SJCRH30 (cell line): ENCODE measurements around the gene PFKFB4. TPM values are rescaled to one million over a fixed set of nuclear protein-coding genes. Genes with fewer than 3 reads are reported as not detected.
"Not testable (repeated sequence)": the region's sequence is repeated elsewhere in the genome, so short reads cannot be mapped to it uniquely, and the experiment has no call there.

Source experiments
- DNase-seq, 2 experiments: peaks; one replicate each; pipeline ENCODE4 v3.0.0-alpha.2; 2015 to 2020
- H3K27ac ChIP-seq: fragments of 250-450 bp; sonication (Bioruptor Pico); 2 replicates; pipeline ENCODE4 v1.5.1; 2020; ENCODE audit warnings: mild to moderate bottlenecking, moderate library complexity
- H3K27me3 ChIP-seq: fragments of 250-450 bp; sonication (Bioruptor Pico); 2 replicates; pipeline ENCODE4 v1.5.1; 2020; ENCODE audit warnings: mild to moderate bottlenecking, moderate library complexity
- H3K36me3 ChIP-seq: fragments of 250-450 bp; sonication (Bioruptor Pico); 2 replicates; pipeline ENCODE4 v1.5.1; 2020; ENCODE audit warnings: mild to moderate bottlenecking, moderate library complexity
- H3K4me1 ChIP-seq: fragments of 250-450 bp; sonication (Bioruptor Pico); 2 replicates; pipeline ENCODE4 v1.5.1; 2020; ENCODE audit warnings: mild to moderate bottlenecking, moderate library complexity
- H3K4me3 ChIP-seq: fragments of 250-450 bp; sonication (Bioruptor Pico); 2 replicates; pipeline ENCODE4 v1.5.1; 2020; ENCODE audit warnings: mild to moderate bottlenecking, moderate library complexity
- H3K9me3 ChIP-seq: fragments of 250-450 bp; sonication (Bioruptor Pico); replicated peaks from 2 replicates; pipeline ENCODE4 v1.5.1; 2020; ENCODE audit warnings: mild to moderate bottlenecking, moderate library complexity
- total RNA-seq: library from RNA; depleted of rRNA; stranded (reverse); fragments of >200 nt; shearing (Covaris generic); gene quantifications from 2 replicates; pipeline ENCODE4 v1.2.3, GENCODE V29; 2014

Gene PFKFB4
- total RNA-seq, 1 experiment from 2014 or later: 8.3 TPM

DNA sequence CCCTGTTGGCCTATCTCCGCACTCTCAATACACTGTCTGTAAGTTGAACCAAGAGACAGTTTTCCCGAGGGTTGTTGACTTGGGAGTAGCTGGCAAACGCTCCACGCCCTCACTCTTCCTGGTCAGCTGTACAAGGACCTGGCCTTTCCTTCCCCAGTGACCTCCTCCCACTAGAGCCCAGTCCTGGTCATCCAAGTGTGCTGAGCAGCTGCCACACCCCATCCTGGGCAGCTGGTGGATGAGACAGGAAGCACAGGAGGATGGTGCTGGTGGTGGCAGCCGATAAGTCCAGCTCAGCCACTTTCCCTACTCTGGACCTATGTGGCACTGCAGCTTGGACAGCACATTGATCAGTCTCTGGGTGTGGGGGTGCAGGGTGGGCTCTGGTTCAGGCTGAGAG is 19.8 kb downstream of the PFKFB4 start:
- H3K4me1 ChIP-seq: no peaks in the 10 kb centered on the region
- DNase-seq: no peak
- no peaks in the 10 kb centered on the region for H3K9me3 ChIP-seq
- no peaks in the 10 kb centered on the region for H3K36me3 ChIP-seq
- no peaks in the 10 kb centered on the region for H3K27me3 ChIP-seq
- H3K4me3 ChIP-seq: no peak overlapping the region
- no peak overlapping the region for H3K27ac ChIP-seq

DNA sequence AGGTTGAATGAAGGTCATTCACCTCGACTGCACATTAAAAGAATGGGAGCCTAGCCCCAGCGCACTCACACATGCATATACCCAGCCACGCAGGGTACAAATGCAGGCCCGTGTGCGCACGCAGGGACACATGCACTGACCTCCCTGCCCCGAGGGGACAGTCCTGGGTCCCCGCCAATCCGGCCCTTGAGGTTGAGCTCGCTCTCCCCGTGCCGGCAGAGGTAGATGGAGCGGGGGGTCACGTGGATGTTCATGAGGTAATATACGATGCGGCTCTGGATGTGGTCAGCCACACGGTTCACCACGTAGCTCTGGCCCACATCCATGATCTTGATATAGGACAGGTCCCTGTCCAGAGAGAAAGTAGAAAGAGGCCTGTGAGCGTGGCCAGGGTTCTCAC is 20.5 kb downstream of the PFKFB4 start:
- Histone ChIP-seq H3K36me3 (no peaks in the 10 kb centered on the region), H3K4me1 (no peaks in the 10 kb centered on the region), H3K9me3 (no peaks in the 10 kb centered on the region), H3K27ac (no peak overlapping the region), H3K4me3 (no peak overlapping the region), H3K27me3 (no peaks in the 10 kb centered on the region)
- DNase-seq: no peak

GRCh38 chr3:48535578-48535977 is 21.0 kb downstream of the PFKFB4 start:
- Histone ChIP-seq H3K27ac (no peak overlapping the region), H3K9me3 (no peaks in the 10 kb centered on the region), H3K27me3 (no peaks in the 10 kb centered on the region), H3K4me3 (no peak overlapping the region), H3K4me1 (no peaks in the 10 kb centered on the region), H3K36me3 (no peaks in the 10 kb centered on the region)
- DNase-seq: no peak

GRCh38 chr3:48532977-48533337 is 23.6 kb downstream of the PFKFB4 start:
- Histone ChIP-seq H3K27me3 (no peaks in the 10 kb centered on the region), H3K27ac (no peak overlapping the region), H3K4me3 (no peak overlapping the region), H3K4me1 (no peaks in the 10 kb centered on the region), H3K36me3 (no peaks in the 10 kb centered on the region), H3K9me3 (no peaks in the 10 kb centered on the region)
- no peak for DNase-seq

DNA sequence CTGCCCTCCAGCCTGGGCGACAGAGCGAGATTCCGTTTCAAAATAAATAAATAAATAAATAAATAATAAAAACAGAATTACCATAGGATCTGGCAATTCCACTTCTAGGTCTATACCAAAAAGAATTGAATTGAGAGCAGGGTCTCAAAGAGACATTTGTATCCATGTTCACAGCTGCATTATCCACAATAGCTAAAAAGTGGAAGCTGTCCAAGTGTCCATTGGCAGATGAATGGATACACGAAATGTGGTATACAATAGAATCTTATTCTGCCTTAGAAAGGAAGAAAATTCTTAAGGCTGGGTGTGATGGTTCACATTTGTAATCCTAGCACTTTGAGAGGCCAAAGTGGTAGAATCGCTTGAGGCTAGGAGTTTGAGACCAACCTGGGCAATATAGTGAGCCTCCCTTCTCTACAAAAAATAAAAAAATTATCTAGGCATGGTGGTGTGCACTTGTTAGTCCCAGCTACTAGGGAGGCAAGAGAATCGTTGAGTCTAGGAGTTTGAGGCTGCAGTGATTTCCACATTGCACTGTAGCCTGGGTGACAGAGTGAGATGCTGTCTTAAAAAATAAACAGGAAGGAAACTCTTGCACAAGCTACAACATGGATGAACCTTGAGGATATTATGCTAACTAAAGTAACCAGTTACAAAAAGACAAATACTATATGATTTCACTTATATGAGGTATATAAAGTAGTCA is 24.2 kb downstream of the PFKFB4 start:
- H3K4me1 ChIP-seq: no peaks in the 10 kb centered on the region
- no peaks in the 10 kb centered on the region for H3K36me3 ChIP-seq
- H3K27ac ChIP-seq: no peak overlapping the region
- no peaks in the 10 kb centered on the region for H3K9me3 ChIP-seq
- H3K27me3 ChIP-seq: no peaks in the 10 kb centered on the region
- H3K4me3 ChIP-seq: no peak overlapping the region
- DNase-seq: no peak

GRCh38 chr3:48530701-48531100 is 25.9 kb downstream of the PFKFB4 start:
- not testable (repeated sequence) for H3K9me3 ChIP-seq, H3K4me1 ChIP-seq, H3K36me3 ChIP-seq, H3K4me3 ChIP-seq, DNase-seq, H3K27ac ChIP-seq, H3K27me3 ChIP-seq

DNA sequence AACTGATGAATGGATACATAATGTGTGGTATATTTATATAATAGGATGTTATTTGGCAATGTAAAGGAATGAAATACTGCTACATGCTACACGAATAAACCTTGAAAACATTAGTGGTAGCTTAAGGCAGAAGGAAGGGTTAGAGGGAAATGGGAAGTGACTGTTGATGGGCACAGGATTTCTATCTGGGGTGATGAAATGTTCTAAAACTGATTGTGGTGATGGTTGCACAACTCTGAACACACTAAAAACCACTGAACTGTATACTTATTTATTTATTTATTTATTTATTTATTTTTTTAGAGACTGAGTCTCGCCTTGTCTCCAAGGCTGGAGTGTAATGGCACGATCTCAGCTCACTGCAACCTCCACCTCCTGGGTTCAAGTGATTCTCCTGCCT is 27.8 kb downstream of the PFKFB4 start:
- no peak overlapping the region for H3K27ac ChIP-seq
- H3K9me3 ChIP-seq: no peaks in the 10 kb centered on the region
- no peaks in the 10 kb centered on the region for H3K36me3 ChIP-seq
- no peak for DNase-seq
- no peaks in the 10 kb centered on the region for H3K27me3 ChIP-seq
- H3K4me1 ChIP-seq: no peaks in the 10 kb centered on the region
- no peak overlapping the region for H3K4me3 ChIP-seq

- H3K27me3 ChIP-seq: no peaks in the 10 kb centered on the region
- H3K4me3 ChIP-seq: no peak overlapping the region
- H3K4me1 ChIP-seq: no peaks in the 10 kb centered on the region
- no peaks in the 10 kb centered on the region for H3K9me3 ChIP-seq
- no peaks in the 10 kb centered on the region for H3K36me3 ChIP-seq
- DNase-seq: no peak
- no peak overlapping the region for H3K27ac ChIP-seq
These were observed 28.6 kb downstream of the PFKFB4 start for GRCh38 chr3:48528048-48528447.

DNA sequence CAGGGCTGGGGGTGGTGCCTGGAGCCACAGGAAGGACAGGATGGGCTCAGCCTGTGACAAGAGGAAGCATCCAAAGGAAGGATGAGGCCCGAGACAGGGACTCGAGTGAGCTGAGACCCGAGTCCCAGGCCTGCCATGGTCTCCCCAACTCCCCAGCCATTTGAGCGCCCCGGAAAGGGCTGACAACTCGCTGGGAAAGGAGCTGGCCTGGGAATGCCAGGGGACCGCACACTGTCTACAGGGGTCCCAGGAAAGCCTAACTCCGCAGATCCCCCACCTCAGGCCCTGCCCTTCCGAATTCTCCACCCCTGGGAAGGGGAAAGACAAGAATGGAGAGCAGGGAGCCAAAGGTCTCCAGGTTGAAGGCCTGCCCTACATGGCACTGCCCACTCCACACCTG is 31.6 kb downstream of the PFKFB4 start:
- H3K36me3 ChIP-seq: no peaks in the 10 kb centered on the region
- no peaks in the 10 kb centered on the region for H3K4me1 ChIP-seq
- DNase-seq: no peak
- H3K9me3 ChIP-seq: no peaks in the 10 kb centered on the region
- no peak overlapping the region for H3K4me3 ChIP-seq
- no peak overlapping the region for H3K27ac ChIP-seq
- no peaks in the 10 kb centered on the region for H3K27me3 ChIP-seq

DNA sequence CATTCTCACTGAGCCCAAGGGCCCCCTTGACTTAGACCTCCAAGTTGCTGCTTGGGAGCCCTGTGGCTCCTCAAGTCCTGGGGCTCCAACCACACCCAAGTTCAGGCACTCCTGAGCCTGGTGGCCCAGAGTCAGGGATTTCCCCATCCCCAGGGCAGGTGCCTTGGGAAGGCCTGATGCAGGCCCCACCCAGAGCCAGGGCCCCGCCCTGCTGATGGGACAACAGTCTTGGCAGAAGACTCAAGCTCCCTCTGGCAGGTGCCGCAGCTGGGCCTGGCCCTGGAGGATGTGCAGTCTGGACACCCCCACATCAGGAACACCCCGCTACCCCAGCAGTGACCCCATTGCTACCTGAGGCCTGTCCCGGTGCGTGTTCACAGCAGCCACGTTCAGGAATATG is 35.0 kb downstream of the PFKFB4 start:
- Histone ChIP-seq H3K27ac (no peak overlapping the region), H3K36me3 (no peaks in the 10 kb centered on the region), H3K4me3 (no peak overlapping the region), H3K9me3 (no peaks in the 10 kb centered on the region), H3K27me3 (no peaks in the 10 kb centered on the region), H3K4me1 (no peaks in the 10 kb centered on the region)
- DNase-seq: no peak

- Histone ChIP-seq H3K27ac (no peak overlapping the region), H3K27me3 (no peaks in the 10 kb centered on the region), H3K4me1 (no peaks in the 10 kb centered on the region), H3K36me3 (no peaks in the 10 kb centered on the region), H3K4me3 (no peak overlapping the region), H3K9me3 (no peaks in the 10 kb centered on the region)
- DNase-seq: no peak
These were observed 37.3 kb downstream of the PFKFB4 start for GRCh38 chr3:48519277-48519643.

DNA sequence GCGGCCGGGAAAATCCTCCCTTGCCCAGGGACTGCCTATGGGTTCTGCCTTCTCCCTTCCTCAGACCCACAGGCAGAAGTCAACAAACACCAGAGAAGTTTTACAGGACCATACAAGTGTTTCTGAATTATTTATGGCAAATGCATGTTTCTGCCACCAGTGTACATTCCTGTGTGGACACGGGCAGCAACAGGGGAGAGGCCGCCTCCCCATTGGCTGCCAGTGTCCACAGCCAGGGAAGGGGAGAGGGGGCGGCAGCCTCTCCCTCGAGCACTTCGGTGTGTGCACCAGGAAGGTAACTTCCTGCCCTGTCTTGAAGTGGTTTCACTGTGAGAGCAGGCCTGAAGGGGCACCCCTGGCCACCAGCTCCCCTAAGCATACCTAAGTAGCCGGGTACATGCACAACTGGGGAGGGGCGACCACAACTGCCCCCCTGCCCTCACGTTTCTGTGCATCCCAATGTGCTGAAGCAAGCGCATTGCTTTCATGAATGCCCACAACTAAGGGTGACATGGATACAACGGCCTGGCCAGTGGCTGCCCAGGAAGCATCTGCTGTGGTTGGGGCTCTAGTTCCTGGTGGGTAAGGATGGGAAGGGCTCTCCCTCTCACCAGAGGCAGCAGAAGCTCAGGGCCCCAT is 37.8 kb downstream of the PFKFB4 start:
- Histone ChIP-seq H3K27me3 (no peaks in the 10 kb centered on the region), H3K27ac (no peak overlapping the region), H3K36me3 (no peaks in the 10 kb centered on the region), H3K4me1 (no peaks in the 10 kb centered on the region), H3K4me3 (no peak overlapping the region), H3K9me3 (no peaks in the 10 kb centered on the region)
- no peak for DNase-seq

DNA sequence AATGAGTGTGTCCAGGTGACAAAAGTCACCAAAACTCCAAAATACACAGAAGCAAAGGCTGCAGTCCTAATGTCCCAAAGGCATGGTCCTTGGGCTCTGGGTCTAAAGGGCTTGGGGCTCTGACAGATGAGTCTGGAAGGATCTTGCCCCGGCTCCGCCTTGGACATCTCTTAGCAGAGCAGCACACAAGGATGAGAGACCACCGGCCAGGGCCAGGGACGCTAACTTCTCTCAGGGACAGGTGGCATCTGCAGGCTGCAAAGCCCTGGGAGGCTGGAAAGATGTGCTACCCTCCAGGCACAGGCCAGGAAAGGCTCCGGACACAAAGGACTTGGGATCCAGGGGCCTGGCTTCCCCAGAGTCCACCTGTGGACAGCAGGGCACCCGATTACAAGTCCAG is 38.5 kb downstream of the PFKFB4 start:
- Histone ChIP-seq H3K4me3 (no peak overlapping the region), H3K4me1 (no peaks in the 10 kb centered on the region), H3K27ac (no peak overlapping the region), H3K36me3 (no peaks in the 10 kb centered on the region), H3K9me3 (no peaks in the 10 kb centered on the region), H3K27me3 (no peaks in the 10 kb centered on the region)
- DNase-seq: no peak

GRCh38 chr3:48516571-48516970 is 40.0 kb downstream of the PFKFB4 start:
- no peak overlapping the region for H3K4me3 ChIP-seq
- H3K27ac ChIP-seq: no peak overlapping the region
- DNase-seq: no peak
- no peaks in the 10 kb centered on the region for H3K36me3 ChIP-seq
- no peaks in the 10 kb centered on the region for H3K27me3 ChIP-seq
- H3K9me3 ChIP-seq: no peaks in the 10 kb centered on the region
- no peaks in the 10 kb centered on the region for H3K4me1 ChIP-seq

DNA sequence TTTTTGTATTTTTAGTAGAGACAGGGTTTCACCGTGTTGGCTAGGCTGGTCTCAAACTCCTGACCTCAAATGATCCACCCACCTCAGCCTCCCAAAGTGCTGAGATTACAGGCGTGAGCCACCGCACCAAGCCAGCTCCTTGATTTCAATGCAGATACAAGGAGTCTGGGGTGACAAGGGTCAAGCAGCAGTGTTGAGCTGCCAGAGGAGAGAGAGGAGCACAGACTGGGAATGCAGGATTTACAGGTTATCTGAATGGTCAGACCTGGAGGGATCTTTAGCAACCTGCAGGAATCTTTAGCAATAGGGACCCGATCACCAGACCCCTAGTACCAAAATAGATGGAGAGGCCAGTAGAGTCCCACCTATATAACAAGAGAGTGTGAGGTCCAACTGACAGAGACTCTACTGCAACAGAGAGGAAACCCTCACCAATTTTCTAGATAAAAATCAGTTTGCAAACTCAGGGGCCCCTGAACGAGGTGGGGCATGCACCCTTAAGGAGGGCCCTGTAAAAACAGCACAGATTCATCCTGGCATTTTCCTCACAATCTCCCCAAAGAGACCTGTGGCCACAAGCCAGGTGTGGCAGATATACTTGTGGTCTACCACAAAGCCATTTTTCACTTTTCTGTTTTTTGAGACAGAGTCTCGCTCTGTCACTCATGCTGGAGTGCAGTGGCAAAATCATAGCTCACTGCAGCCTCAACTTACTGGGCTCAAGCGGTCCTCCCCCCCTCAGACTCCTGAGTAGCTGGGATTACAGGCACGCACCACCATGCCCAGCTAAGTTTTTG is 42.0 kb downstream of the PFKFB4 start:
- no peaks in the 10 kb centered on the region for H3K4me1 ChIP-seq
- no peak overlapping the region for H3K4me3 ChIP-seq
- H3K27me3 ChIP-seq: no peaks in the 10 kb centered on the region
- no peak for DNase-seq
- no peaks in the 10 kb centered on the region for H3K36me3 ChIP-seq
- no peak overlapping the region for H3K27ac ChIP-seq
- no peaks in the 10 kb centered on the region for H3K9me3 ChIP-seq
